T-helper 22 cell (primary cell): Measurements from ENCODE around the gene OLAH.
"Not testable (repeated sequence)": the region's sequence is repeated elsewhere in the genome, so short reads cannot be mapped to it uniquely, and the experiment has no call there.

ENCODE experiments used
- DNase-seq: peaks from one replicate; pipeline ENCODE4 v3.0.0-alpha.2; 2020; ENCODE audit warnings: low read depth

Gene OLAH

DNA sequence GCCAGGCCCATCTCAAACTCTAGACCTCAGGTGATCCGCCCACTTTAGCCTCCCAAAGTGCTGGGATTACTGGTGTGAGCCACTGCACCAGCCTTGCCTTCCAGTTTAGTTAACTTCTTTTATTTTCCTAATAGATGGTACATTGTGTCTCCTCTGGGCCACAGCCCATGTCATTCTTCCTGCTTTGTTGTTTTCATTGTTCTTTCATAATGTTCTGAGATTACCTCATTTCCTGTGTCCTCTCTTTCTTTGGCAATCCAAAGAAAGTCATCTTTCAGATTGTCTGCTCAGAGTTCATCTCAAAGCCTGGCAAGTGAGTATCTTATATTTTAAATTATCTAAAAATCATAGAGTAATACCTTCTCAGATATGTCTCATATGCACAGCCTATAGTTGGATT lies at the start of gene OLAH:
Gene OLAH (plus strand): TSS at position 270 of the 400 bp plus-strand sequence. CDS start 3,346 bp downstream, outside the sequence.
- no peak for DNase-seq

DNA sequence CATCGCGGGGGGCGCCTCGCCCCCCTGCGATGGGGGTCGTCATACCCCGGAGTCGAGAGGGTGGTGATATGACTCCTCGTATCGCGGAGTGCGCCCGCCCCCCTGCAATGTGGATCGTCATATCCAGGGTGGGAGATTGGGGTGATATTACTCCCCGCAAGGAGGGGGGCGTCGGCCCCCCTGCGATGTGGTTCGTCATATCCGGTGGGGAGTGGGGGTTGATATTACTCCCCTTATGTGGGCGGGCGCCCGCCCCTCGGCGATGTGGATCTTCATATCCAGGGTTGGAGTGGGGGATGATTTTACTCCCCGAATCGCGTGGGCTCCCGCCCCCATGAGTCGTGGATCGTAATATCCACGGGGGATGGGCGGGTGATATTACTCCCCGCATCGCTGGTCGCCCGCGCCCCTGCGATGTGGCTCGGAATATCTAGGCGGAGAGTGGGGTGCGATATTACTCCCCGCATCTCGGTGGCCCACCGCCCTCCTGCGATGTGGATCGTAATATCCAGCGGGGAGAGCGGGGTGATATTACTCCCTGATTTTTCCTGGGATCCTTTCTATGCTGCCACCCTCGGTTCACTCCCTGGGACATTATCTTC lies 47.7 kb upstream of the OLAH start:
- DNase-seq = no peak

DNA sequence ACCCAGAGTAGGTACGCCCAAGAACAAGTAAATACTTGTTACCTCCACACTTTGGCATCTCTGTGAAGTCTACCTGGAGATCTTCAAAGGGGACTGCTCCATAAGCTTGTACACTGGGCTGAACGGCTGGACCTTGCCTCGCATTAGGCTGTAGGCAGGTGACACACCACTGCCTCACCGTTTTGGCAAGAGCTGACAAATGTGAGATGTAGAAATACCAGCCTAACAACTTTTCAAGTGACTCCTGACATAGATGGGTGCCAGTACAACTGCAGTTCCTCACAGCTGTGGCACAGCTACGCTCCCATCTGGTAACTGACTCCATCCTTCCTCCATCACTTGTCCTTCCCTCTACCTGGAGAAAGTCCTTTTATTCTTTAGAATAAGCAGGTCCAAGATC lies 30.2 kb upstream of the OLAH start:
- not testable (repeated sequence) for DNase-seq

DNA sequence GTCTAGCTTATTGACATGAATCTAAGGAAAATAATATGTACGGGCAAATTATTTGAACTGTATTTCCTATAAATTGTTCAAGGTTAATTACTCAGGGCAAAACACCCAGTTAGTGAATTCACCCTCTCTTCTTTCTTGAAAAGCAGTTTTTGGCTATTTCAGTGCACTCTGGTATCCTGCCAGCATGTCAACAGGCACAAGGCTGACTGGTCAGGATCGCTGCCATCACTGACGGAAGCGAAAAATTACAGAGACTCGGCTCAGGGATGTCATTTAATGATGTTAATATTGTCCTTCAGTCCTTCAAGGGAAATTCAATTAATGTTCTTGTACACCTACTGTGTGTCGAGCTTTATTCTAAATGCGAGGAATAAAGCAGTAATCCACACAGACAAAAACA lies 28.3 kb upstream of the OLAH start:
- no peak for DNase-seq

DNA sequence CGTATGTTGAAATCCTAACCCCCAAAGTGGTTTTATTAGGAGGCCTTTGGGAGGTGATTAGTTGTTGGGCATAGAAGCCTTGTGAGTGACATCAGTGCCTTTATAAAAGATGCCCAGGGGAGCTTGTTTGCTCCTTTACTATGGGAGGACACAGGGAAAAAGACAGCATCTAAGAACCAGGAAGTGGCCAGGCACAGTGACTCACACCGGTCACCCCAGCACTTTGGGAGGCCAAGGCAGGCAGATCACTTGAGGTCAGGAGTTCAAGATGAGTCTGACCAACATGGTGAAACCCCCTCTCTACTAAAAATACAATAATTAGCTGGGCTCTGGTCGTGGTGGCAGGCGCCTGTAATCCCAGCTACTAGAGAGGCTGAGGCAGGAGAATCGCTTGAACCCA lies 22.8 kb upstream of the OLAH start:
- DNase-seq = not testable (repeated sequence)

DNA sequence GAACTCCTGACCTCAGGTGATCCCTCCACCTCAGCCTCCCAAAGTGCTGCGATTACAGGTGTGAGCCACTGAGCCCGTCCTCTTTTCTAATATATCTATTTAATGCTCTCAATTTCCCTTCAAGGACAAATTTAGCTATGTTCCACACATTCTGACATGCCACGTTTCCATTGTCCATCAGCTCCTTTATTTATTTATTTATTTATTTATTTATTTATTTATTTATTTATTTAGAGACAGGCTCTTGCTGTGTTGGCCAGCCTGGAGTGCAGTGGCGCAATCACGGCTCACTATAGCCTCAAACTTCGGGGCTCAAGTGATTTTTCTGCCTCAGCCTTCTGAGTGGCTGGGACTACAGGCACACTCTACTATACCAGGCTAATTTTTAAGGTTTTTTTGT lies 20.7 kb upstream of the OLAH start:
- not testable (repeated sequence) for DNase-seq

DNA sequence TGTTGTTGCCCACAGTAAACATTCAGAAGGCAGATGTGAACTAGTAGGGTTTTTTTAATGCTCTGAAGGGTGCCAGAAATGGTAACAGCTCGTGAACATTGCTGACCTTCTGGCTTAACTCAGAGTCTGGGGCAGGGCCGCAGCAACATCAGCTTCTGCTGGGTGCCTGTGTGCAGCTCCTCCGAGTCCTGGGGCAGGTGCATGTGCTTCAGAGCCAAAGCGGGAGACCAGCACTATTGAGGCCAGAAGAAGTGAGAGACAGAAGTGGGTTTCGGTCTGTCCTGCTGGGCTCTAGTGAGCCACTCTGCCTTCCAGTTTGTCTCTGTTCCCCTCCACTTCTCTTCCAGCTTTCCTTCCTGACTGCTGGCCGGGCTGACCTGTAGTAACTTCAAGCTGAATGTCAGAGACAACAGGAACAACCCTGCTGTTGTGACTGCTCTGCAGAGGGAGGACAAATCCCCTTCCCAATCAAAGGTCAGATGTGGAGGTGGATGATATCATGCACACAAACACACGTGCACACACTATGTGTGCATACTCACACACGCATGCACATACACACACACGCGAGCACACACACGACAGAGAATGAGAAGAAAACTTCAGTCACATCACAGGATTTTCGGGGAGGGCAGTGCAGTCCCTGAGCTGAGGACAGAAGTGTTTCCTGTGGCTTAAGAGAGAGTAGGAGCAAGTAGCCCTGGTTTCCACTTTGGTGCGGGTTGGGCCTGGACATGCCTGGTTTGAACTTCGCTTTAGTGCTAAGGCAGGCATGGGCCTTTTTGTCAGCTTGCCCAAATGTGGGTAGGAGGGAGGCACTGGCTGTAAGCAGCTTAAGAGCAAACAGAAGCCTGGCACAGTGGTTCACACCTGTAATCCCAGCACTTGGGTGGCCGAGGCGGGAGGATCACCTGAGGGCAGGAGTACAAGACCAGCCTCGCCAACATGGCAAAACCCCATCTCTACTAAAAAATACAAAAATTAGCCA lies 19.4 kb upstream of the OLAH start:
- not testable (repeated sequence) for DNase-seq

DNA sequence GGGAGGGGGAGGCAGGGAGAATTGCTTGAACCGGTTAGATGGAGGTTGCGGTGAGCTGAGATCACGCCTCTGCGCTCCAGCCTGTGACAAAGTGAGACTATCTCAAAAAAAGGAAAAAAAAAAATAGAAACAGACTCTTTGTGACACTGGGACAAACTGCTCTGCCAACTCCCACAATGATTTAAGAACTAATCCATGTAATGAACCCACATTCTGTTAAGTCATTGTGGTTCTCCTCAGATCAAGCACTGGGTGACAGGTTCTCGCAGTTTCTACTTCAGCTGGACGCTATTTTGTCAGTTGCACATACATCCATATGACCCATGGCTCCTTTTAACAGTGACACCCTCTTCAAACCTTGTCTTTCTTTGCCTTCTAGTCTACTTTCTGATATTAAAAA lies 18.7 kb upstream of the OLAH start:
- DNase-seq = not testable (repeated sequence)

DNA sequence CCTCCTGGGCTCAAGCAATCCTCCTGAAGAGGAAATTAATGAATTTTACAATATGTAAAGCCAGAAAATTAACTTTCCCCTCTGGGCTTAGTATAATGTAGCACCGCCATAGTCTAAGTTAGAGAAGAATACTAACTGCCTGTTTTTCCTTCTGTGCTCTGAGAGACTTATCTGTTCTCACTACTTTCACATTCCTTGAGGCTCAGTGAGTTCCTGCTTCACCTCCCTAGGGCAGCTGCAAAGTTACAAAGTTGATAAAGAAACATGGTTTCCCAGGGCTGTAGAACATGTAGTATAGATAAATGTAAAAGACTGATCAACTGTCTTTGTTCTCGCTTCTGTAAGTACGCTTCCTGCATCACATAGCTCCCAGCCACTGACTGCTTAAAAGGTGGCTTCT lies 16.0 kb upstream of the OLAH start:
- DNase-seq = no peak

DNA sequence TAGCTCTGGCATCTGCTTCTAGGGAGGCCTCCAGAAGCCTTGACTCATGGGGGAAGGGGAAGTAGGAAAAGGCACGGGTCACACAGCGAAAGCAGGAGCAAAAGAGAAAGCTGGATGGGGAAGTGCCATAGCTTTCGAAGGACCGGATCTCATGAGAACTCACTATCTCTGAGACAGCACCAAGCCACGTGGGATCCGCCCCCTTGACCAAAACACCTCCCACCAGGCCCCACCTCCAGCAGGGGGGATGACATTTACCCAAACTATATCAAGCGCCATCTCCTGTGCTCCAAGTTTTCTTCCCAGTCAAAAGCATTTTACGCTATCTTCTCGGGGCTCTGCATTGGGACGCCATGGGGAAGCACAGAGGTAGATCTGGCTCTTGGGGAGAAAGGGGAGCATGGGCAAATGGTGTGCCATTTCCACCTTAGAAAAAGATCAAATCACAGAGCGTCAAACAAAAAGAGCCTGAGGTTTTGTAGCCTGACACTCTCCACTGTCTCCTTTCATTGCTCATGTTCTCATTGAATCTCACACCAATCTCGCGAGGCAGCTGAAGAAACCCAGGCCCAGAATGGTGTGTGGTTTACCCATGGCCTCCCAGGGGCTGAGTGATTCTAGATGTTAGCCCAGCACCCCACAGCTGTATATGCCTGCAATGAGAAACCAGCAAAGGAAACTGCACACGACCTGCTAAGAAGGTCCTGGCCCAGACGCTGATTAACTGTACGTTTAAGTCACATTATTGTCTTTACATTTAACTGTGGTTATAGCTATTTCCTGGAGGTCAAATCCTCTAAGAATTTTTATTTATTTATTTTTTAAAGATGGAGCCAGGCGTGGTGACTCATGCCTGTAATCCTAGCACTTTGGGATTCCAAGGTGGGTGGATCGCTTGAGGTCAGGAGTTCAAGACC lies 8.1 kb upstream of the OLAH start:
- no peak for DNase-seq

DNA sequence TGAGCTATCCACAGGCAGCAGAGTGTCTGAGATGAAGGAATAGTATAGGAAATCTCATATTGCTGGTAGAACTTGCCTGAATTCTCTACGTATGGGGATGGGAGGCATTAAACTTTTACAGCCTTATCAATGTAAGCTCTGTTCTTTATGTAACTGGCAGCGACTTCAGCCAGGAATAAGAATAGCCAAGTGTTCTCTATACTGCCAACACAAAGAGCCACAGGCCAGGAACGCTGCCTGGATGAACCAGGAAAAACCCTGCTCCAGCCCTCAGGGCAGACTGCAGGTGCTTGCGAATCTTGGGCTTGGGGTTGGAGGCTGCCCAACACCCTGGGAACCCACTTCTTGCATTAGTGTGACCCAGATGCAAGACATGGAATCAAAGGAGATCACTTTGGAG lies 6.1 kb upstream of the OLAH start:
- DNase-seq = no peak

DNA sequence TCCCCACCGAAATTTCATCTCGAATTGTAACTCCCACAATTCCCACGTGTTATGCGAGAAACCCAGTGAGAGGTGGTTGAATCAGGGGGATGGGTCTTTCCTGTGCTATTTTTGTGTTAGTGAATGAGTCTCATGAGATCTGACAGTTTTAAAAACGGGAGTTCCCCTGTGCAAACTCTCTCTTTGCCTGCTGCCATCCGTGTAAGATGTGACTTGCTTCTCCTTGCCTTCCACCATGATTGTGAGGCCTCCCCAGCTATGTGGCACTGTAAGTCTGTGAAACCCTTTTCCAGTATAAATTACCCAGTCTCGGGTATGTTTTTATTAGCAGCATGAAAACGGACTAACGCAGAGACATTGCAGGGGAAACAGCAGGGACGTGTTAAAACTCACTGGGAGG lies 5.3 kb upstream of the OLAH start:
- no peak for DNase-seq

DNA sequence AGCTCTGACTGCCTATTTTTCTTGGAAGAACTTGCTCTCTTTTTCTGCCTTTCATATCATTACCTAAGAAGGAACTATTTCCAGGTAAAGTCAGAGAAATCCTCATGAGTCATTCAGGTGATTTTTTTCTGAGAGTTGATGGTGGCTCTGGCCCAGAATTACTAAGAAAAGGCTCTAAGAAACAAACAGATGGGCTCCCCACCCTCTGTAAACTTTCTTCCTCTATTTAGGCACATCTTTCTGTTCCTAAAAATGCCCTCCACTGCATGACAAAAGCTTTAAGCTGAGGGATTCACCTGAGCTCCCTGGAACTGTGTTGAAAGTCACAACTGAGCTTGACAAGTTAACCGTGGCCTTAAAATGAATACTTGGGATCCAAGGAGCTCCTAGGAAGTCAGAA lies 1.6 kb downstream of the OLAH start:
- DNase-seq = no peak

DNA sequence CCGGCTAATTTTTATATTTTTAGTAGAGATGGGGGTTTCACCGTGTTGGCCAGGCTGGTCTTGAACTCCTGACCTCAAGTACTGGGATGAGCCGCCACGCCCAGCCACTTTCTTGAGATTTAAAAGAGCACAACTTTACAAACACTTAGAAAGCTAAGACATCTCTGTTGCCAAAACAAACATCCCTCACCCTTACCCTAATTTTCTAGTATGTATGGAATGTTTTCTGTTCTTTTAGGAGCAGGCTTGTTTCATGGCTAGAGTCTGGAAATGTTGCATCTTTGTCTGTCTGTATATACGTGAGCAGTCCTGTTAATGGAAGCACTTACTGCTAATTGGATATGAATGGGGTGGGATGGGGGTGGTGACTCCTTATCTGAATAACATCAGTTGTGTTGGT lies 2.9 kb downstream of the OLAH start:
- DNase-seq = no peak

DNA sequence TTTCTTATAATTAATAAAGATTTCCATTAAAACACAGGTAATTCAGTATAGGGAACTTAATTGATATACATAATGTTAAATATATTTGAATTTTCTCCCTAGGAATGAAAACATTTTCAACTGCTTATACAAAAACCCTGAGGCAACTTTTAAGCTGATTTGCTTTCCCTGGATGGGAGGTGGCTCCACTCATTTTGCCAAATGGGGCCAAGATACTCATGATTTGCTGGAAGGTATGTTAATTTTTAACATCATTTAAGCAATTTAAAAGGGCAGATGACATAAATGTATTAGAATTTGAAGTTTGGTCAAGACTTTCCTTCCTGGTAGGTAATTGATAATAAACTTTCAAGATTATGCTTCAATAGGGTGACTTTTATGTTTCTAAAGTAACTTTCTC lies 5.8 kb downstream of the OLAH start:
- no peak for DNase-seq

DNA sequence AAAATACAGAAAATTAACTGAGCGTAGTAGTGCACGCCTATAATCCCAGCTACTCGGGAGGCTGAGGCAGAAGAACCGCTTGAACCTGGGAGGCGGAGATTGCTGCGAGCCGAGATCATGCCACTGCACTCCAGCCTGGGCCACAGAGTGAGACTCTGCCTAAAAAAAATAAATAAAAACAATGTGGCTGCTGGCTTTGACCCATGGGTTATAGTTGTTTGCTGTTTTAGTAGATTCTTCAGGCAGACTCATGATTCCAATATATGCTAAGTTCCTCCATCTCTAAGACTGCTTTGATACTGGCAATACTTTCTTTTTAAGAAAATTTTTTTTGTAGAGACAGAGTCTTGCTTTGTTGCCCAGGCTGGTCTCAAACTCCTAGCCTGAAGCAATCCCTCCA lies 8.4 kb downstream of the OLAH start:
- no peak for DNase-seq

DNA sequence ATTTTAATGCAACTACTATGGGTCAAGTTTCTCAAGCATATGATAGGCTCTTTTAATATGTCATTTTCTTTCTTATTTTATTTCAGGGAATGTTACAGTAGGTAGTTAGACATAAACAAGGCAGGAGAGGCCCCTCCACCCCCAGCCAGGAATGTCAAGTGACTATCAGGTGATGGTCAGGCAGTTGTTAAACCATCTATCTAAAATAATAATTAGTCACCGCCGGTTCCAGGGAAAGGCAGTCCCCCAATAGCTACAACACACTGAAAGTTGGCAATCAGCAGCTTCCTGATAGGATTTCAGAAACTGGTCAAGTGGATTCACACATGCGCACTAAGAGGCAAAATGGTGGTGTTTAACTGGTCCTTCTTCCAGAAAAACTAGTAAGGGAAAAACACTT lies 9.3 kb downstream of the OLAH start:
- DNase-seq = no peak

DNA sequence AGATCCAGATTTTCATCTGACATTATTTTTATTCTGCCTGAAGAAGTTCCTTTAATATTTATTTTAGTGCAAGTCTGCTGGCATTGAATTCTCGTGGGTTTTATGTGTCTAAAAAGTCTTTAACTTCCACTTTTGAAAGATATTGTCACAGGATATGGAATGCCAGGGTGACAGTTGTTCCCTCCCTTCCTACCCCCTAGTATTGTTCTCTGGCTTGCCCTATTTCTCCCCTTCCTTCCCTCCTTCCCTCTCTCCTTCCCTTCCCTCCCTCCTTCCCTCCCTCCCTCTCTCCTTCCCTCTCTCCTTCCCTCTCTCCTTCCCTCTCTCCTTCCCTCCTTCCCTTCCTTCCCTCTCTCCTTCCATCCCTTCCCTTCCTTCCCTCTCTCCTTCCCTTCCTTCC lies 14.9 kb downstream of the OLAH start:
- DNase-seq = no peak

DNA sequence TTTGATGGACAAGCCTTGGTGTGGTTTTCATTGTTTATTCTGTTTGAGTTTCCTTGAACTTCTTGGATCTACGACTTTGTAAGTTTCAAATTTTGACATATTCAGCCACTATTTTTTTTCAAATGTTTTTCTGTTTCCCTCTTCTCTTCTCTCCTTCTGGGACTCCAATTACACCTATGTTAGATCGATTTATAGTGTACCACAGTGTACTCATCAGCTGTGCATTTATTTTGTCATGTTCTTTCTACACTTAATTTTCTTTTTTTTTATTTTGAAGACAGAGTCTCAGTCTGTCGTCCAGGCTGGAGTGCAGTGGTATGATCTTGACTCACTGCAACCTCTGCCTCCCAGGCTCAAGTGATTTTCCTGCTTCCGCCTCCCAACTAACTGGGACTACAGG lies 16.2 kb downstream of the OLAH start:
- no peak for DNase-seq

DNA sequence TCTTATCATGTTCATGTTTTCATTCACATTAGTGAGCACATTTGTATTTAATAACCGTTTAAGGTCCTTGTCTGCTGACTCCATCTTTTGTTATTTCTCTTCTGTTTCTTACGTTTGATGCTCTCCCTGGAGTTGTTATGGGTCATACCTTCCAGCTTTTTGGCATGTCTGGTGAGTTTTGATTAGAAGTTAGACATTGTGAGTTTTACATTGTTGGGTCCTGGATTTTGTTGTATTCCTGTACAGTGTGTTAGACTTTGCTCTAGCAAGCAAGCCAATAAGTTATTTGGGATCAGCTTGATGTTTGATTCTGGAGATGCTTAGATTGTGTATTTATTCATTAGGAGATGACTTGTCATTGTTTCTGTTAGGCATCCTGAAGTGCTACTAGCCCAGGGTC lies 16.9 kb downstream of the OLAH start:
- DNase-seq = no peak

DNA sequence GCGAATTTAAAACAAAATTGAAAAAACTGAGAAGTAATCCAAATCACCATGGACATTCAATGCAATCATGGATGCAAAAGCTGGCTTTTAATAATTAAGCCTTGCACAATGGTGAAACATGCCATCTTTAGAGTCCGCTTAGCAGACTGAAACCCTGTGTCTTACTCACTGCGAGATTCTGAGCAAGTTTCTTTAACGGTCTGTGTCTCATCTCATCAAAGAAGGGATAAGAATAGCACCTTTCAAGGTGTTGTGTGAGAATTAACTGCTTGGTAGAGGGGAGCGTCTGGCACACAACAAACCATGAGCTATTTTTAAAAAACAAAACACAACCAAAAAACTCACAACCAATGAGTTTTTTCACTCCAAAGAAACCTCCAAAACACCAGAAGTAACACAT lies 23.4 kb downstream of the OLAH start:
- no peak for DNase-seq

DNA sequence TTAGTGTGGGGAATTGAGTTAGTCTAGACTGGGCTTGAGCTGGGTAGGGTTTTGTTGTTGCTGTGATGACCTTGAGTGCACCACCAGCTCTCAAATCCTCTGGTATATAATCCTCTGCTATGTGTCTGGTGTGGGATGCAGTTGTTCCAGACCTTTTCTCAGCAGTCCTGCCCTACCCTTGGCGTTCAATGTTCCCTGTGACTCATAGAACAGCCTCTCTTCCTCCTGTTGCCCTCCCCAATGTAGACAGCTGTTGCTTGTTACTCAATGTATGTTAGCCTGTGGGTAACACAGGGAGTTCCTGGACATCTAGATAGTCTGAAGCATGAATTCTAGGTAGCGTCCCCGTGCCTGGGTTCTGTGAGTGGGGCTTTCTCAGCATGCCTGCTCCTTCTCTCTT lies 25.1 kb downstream of the OLAH start:
- no peak for DNase-seq

DNA sequence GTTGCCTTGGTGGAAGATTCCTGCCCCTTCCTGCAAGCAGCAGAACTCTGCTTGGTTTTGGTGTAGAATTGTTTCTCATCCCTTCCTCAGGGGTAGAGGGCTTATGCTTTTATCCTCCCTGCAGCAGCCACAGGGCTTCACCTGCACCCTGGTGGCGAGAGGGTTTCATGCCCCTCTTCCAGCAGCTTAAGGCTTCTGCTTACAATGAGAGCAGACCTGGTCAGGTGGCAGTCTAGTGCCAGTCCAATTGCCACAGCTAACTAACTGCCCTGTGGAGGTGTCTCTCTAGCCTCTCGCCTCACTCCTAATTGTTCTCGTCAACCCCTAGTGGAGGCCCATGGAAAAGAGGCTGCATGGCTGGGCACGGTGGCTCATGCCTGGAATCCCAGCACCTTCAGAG lies 25.5 kb downstream of the OLAH start:
- DNase-seq = no peak
